Astrocyte of the cerebellum (primary cell): ENCODE results near the gene UTS2B.

Experiments
- DNase-seq: peaks from one replicate; pipeline ENCODE4 v3.0.0-alpha.2; 2011; ENCODE audit warnings: low read depth
- H3K4me3 ChIP-seq: 2 replicates; pipeline ENCODE4 v1.5.1; 2011; ENCODE audit warnings: mild to moderate bottlenecking, low read depth, low read length, moderate library complexity
- CTCF ChIP-seq: IDR thresholded peaks from 2 replicates; pipeline ENCODE4 v1.5.1; 2012; ENCODE audit warnings: low read length, low read depth, moderate library complexity, mild to moderate bottlenecking; ENCODE audit errors: missing control alignments
- in situ Hi-C: cut with HindIII; loops from 2 replicates; pipeline ENCODE4 v1.10.0; 2017; ENCODE audit warnings: low sequenced_read_pairs

Gene UTS2B

GRCh38 chr3:191329654-191330529 lies at the start of gene UTS2B:
TSS of gene UTS2B (minus strand) at chr3:191330526. CDS start at chr3:191282189, 48,337 bp downstream.
- H3K4me3 ChIP-seq, result peak within 1 kb of the TSS; percentile 76
- in situ Hi-C loops, result no loop called here
- DNase-seq, result no peak
- no peak for TF ChIP-seq CTCF

GRCh38 chr3:191380001-191380400 lies 49.7 kb upstream of the UTS2B start:
- no peak for DNase-seq
- no peak for TF ChIP-seq CTCF
- H3K4me3 ChIP-seq, result no peak overlapping the region
- in situ Hi-C loops, result no loop called here

GRCh38 chr3:191379446-191379845 lies 49.1 kb upstream of the UTS2B start:
- DNase-seq, result no peak
- no peak overlapping the region for H3K4me3 ChIP-seq
- in situ Hi-C loops, result no loop called here
- TF ChIP-seq CTCF, result no peak

GRCh38 chr3:191378142-191378812 lies 48.0 kb upstream of the UTS2B start:
- no peak overlapping the region for H3K4me3 ChIP-seq
- no peak for TF ChIP-seq CTCF
- no peak for DNase-seq
- in situ Hi-C loops, result no loop called here

- H3K4me3 ChIP-seq, result no peak overlapping the region
- DNase-seq, result peak; percentile 62
- TF ChIP-seq CTCF, result no peak
- in situ Hi-C loops, result no loop called here
These were observed 46.3 kb upstream of the UTS2B start for GRCh38 chr3:191376516-191377141.

- no peak for DNase-seq
- no peak for TF ChIP-seq CTCF
- in situ Hi-C loops, result no loop called here
- H3K4me3 ChIP-seq, result no peak overlapping the region
These were observed 43.0 kb upstream of the UTS2B start for GRCh38 chr3:191373327-191373726.
